NCI-H1417 (cell line): ENCODE results near the gene ANKS3.

Experiments
- DNase-seq, 3 experiments: peaks; one replicate each; lab custom pipeline; 2025; lab: John Stamatoyannopoulos, UW

ANKS3 gene

GRCh38 chr16:4668313-4668960 is 65.6 kb downstream of the ANKS3 start:
- no peak for DNase-seq

- DNase-seq, result peak in 2 of 3 experiments; percentile 66 to 88
Observed at GRCh38 chr16:4667203-4667963, 66.7 kb downstream of the ANKS3 start.

- peak in 1 of 3 experiments; percentile 23 for DNase-seq
Observed at GRCh38 chr16:4666537-4667202, 67.4 kb downstream of the ANKS3 start.

GRCh38 chr16:4664538-4665418 is 69.3 kb downstream of the ANKS3 start:
- peak; percentile 18 to 76 (median 54) for DNase-seq

GRCh38 chr16:4663777-4664465 is 70.2 kb downstream of the ANKS3 start:
- DNase-seq, result peak in 1 of 3 experiments; percentile 24

- peak in 2 of 3 experiments; percentile 66 to 93 for DNase-seq
Observed at GRCh38 chr16:4663465-4663776, 70.7 kb downstream of the ANKS3 start.

GRCh38 chr16:4661661-4662060 is 72.4 kb downstream of the ANKS3 start:
- DNase-seq, result peak in 2 of 3 experiments; percentile 16 to 36

- peak in 2 of 3 experiments; percentile 63 to 74 for DNase-seq
Observed at GRCh38 chr16:4660454-4661007, 73.5 kb downstream of the ANKS3 start.

GRCh38 chr16:4659363-4660353 is 74.4 kb downstream of the ANKS3 start:
- DNase-seq, result no peak

- DNase-seq, result no peak
Observed at GRCh38 chr16:4656695-4657686, 77.1 kb downstream of the ANKS3 start.

- no peak for DNase-seq
Observed at GRCh38 chr16:4656221-4656620, 77.8 kb downstream of the ANKS3 start.

GRCh38 chr16:4655801-4656200 is 78.3 kb downstream of the ANKS3 start:
- DNase-seq, result no peak

- no peak for DNase-seq
Observed at GRCh38 chr16:4654964-4655590, 79.0 kb downstream of the ANKS3 start.

- peak in 1 of 3 experiments; percentile 2 for DNase-seq
Observed at GRCh38 chr16:4654011-4654963, 79.8 kb downstream of the ANKS3 start.

GRCh38 chr16:4652561-4652960 is 81.5 kb downstream of the ANKS3 start:
- no peak for DNase-seq

GRCh38 chr16:4651827-4652226 is 82.2 kb downstream of the ANKS3 start:
- DNase-seq, result no peak
